ENCODE data around the gene TOGARAM1.

TOGARAM1 gene

DNA sequence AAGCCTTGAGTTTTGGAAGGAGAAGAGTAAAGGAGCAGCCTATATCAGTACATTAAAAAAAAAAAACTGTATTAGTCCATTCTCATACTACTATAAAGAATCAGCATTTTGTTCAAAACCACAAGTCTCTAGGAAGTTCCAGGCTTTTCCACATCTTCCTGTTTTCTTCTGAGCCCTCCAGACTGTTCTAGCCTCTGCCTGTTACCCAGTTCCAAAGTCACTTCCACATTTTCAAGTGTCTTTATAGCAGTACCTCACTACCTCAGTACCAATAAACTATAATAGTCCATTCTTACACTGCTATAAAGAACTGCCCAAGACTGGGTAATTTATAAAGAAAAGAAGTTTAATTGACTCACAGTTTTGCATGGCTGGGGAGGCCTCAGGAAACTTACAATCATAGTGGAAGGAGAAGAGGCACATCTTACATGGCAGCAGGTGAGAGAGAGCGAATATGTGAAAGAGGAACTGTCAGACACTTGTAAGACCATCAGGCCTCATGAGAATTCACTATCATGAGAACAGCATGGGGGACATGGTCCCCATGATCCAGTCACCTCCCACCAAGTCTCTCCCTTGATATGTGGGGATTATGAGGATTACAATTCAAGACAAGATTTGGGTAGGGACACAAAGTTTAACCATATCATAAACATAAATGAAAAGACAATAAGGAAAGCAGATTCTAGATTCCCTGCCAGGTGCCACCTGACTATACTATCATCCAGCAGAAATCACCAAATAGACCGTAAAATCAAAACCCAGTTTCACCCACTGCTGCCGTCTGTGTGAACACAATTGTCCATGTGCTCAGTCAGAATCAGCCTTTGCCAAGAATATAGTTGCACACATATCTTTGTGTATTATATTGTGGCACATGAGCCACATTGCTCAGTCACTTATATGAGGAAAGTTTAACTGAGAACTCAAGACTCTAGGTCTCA lies 27.8 kb downstream of the TOGARAM1 start:
- H2AFZ ChIP-seq (ENCODE audit: low read length), result no peak overlapping the region
- H3K79me2 ChIP-seq (ENCODE audit: insufficient read depth, low read length), result no peaks in the 10 kb centered on the region
- H3K27me3 ChIP-seq (ENCODE audit: insufficient read depth, low read length), result no peaks in the 10 kb centered on the region
- TF ChIP-seq EZH2 (IDR thresholded peaks at IDR 0.05; ENCODE audit: borderline replicate concordance, low read length), result no peak
- TF ChIP-seq, protein P1, sequence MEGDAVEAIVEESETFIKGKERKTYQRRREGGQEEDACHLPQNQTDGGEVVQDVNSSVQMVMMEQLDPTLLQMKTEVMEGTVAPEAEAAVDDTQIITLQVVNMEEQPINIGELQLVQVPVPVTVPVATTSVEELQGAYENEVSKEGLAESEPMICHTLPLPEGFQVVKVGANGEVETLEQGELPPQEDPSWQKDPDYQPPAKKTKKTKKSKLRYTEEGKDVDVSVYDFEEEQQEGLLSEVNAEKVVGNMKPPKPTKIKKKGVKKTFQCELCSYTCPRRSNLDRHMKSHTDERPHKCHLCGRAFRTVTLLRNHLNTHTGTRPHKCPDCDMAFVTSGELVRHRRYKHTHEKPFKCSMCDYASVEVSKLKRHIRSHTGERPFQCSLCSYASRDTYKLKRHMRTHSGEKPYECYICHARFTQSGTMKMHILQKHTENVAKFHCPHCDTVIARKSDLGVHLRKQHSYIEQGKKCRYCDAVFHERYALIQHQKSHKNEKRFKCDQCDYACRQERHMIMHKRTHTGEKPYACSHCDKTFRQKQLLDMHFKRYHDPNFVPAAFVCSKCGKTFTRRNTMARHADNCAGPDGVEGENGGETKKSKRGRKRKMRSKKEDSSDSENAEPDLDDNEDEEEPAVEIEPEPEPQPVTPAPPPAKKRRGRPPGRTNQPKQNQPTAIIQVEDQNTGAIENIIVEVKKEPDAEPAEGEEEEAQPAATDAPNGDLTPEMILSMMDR (IDR thresholded peaks at IDR 0.05; ENCODE audit: low read length), result no peak
- H3K9ac ChIP-seq (ENCODE audit: low read length), result no peak overlapping the region
- no peak overlapping the region for H3K4me2 ChIP-seq (ENCODE audit: low read length)
- peaks cover 3% of the 10 kb centered on the region; the same call in 1 of the 2 replicates for H3K36me3 ChIP-seq (ENCODE audit: insufficient read depth, low read length)
- no peaks in the 10 kb centered on the region for H3F3A ChIP-seq (ENCODE audit: insufficient read depth, low read length)
- no peak overlapping the region for H3K4me3 ChIP-seq (ENCODE audit: low read depth, low read length, poor library complexity, severe bottlenecking)
- H3K27ac ChIP-seq (ENCODE audit: low read depth, low read length, poor library complexity, severe bottlenecking), result no peak overlapping the region
- H3K9me3 ChIP-seq (ENCODE audit: low read length), result peaks cover 13% of the 10 kb centered on the region; the same call in 1 of the 2 replicates
- H3K9me2 ChIP-seq (ENCODE audit: low read depth, low read length), result no peaks in the 10 kb centered on the region
- H4K20me1 ChIP-seq (ENCODE audit: insufficient read depth, low read length), result no peaks in the 10 kb centered on the region
- H3K4me1 ChIP-seq (ENCODE audit: insufficient read depth, low read length, severe bottlenecking), result no peaks in the 10 kb centered on the region

DNA sequence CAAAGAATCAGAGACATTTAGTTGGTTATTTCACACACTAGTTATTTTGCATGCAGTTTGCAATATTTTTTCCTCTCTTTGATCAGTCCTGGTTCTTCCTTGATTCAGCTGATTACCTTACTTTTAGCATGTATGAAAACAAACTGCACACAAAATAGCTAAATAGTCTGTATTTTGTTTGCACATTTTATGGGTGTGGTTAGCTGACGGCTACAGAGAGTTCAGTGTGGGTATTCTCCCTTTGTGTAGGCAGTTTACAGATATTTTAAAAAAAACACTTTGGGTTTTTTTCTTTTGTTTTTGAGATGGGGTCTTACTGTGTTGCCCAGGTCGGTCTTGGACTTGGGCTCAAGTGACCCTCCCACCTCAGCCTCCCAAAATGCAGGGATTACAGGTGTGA lies 28.5 kb downstream of the TOGARAM1 start:
- no peak overlapping the region for H3K27ac ChIP-seq (ENCODE audit: low read depth, low read length, poor library complexity, severe bottlenecking)

DNA sequence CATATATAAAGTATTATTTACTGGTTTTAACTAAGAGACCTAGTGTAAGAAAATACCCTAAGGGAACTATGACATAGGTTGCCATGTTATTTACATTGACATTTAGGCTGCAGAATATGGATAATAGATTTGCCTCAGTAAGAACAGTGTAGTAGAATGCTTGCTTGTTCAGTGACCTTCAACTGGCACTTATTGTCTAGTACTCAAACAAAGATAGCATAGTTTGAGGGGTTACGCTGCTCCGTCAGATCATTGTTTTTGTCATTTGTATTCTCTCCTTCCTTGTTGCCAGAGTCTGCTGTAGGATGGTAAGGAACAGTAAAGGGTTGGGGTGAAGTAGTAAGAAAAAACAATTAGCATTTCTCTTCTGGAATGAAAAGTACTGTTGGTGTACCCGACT lies 33.2 kb downstream of the TOGARAM1 start:
- Histone ChIP-seq H3K9me2 (ENCODE audit: low read depth, low read length) (no peaks in the 10 kb centered on the region), H3K4me1 (ENCODE audit: insufficient read depth, low read length, severe bottlenecking) (no peaks in the 10 kb centered on the region), H3K79me2 (ENCODE audit: insufficient read depth, low read length) (no peaks in the 10 kb centered on the region), H2AFZ (ENCODE audit: low read length) (no peak overlapping the region), H3K4me2 (ENCODE audit: low read length) (no peak overlapping the region), H3F3A (ENCODE audit: insufficient read depth, low read length) (no peaks in the 10 kb centered on the region), H3K36me3 (ENCODE audit: insufficient read depth, low read length) (peaks cover 6% of the 10 kb centered on the region; the same call in 1 of the 2 replicates), H3K9me3 (ENCODE audit: low read length) (peaks cover under 1% of the 10 kb centered on the region; the same call in 1 of the 2 replicates), H3K27me3 (ENCODE audit: insufficient read depth, low read length) (no peaks in the 10 kb centered on the region), H3K4me3 (ENCODE audit: low read depth, low read length, poor library complexity, severe bottlenecking) (no peak overlapping the region), H3K27ac (ENCODE audit: low read depth, low read length, poor library complexity, severe bottlenecking) (no peak overlapping the region), H3K9ac (ENCODE audit: low read length) (no peak overlapping the region), H4K20me1 (ENCODE audit: insufficient read depth, low read length) (no peaks in the 10 kb centered on the region)
- TF ChIP-seq, protein P1 (IDR thresholded peaks at IDR 0.05; ENCODE audit: low read length), result no peak
- no peak for TF ChIP-seq EZH2 (IDR thresholded peaks at IDR 0.05; ENCODE audit: borderline replicate concordance, low read length)

More for the DNA sequence above, 28.5 kb downstream of the TOGARAM1 start:
- peaks cover 13% of the 10 kb centered on the region; the same call in 1 of the 2 replicates for H3K9me3 ChIP-seq (ENCODE audit: low read length)
- no peaks in the 10 kb centered on the region for H3K4me1 ChIP-seq (ENCODE audit: insufficient read depth, low read length, severe bottlenecking)
- H3K4me3 ChIP-seq (ENCODE audit: low read depth, low read length, poor library complexity, severe bottlenecking), result no peak overlapping the region
- no peaks in the 10 kb centered on the region for H3K9me2 ChIP-seq (ENCODE audit: low read depth, low read length)
- TF ChIP-seq, protein P1 (IDR thresholded peaks at IDR 0.05; ENCODE audit: low read length), result no peak
- no peak for TF ChIP-seq EZH2 (IDR thresholded peaks at IDR 0.05; ENCODE audit: borderline replicate concordance, low read length)
- no peaks in the 10 kb centered on the region for H4K20me1 ChIP-seq (ENCODE audit: insufficient read depth, low read length)
- no peak overlapping the region for H3K9ac ChIP-seq (ENCODE audit: low read length)
- H3K79me2 ChIP-seq (ENCODE audit: insufficient read depth, low read length), result no peaks in the 10 kb centered on the region
- no peak overlapping the region for H2AFZ ChIP-seq (ENCODE audit: low read length)
- no peaks in the 10 kb centered on the region for H3K27me3 ChIP-seq (ENCODE audit: insufficient read depth, low read length)
- peaks cover 3% of the 10 kb centered on the region; the same call in 1 of the 2 replicates for H3K36me3 ChIP-seq (ENCODE audit: insufficient read depth, low read length)
- no peaks in the 10 kb centered on the region for H3F3A ChIP-seq (ENCODE audit: insufficient read depth, low read length)
- H3K4me2 ChIP-seq (ENCODE audit: low read length), result no peak overlapping the region

All from OCI-LY1 (cell line).